Neural cell (in vitro differentiated cells): ENCODE results near the gene LRMDA. TPM values are rescaled to one million over a fixed set of nuclear protein-coding genes. Genes with fewer than 3 reads are reported as not detected.

Experiments used
- H2AFZ ChIP-seq: fragments of 200-600, 300-800 bp; sonication (generic), shearing (Covaris generic); 2 replicates; pipeline ENCODE4 v1.6.0; 2014; ENCODE audit warnings: low read depth, mild to moderate bottlenecking, antibody characterized with exemption, low read length, moderate library complexity
- H3F3A ChIP-seq: fragments of 200-600 bp; shearing (Covaris generic); 2 replicates; pipeline ENCODE4 v1.6.1; 2016; ENCODE audit warnings: mild to moderate bottlenecking, moderate library complexity, mixed read lengths, antibody characterized with exemption, low read length; ENCODE audit not compliant: insufficient read depth, poor library complexity, severe bottlenecking
- H3K27ac ChIP-seq: fragments of 200-600, 300-800 bp; sonication (generic), shearing (Covaris generic); 2 replicates; pipeline ENCODE4 v1.5.1; 2014; ENCODE audit warnings: mild to moderate bottlenecking, low read length, moderate library complexity
- H3K27me3 ChIP-seq: fragments of 300-800, 200-600 bp; sonication (generic), shearing (Covaris generic); 2 replicates; pipeline ENCODE4 v1.6.0; 2014; ENCODE audit warnings: mild to moderate bottlenecking, low read depth, low read length, moderate library complexity; ENCODE audit not compliant: insufficient read depth
- H3K36me3 ChIP-seq: fragments of 300-800, 200-600 bp; sonication (generic), shearing (Covaris generic); 2 replicates; pipeline ENCODE4 v1.5.1; 2014; ENCODE audit warnings: mild to moderate bottlenecking, antibody characterized with exemption, low read length, moderate library complexity; ENCODE audit not compliant: insufficient read depth
- H3K4me2 ChIP-seq: fragments of 300-800, 200-600 bp; sonication (generic), shearing (Covaris generic); 2 replicates; pipeline ENCODE4 v1.6.0; 2014; ENCODE audit warnings: mild to moderate bottlenecking, low read length
- H3K4me3 ChIP-seq: fragments of 300-800, 200-600 bp; sonication (generic), shearing (Covaris generic); 2 replicates; pipeline ENCODE4 v1.5.1; 2014; ENCODE audit warnings: mild to moderate bottlenecking, low read length, moderate library complexity
- H3K79me2 ChIP-seq: fragments of 200-600 bp; shearing (Covaris generic); replicated peaks from 2 replicates; pipeline ENCODE4 v1.6.0; 2014; ENCODE audit warnings: mild to moderate bottlenecking, low read length, moderate library complexity; ENCODE audit not compliant: insufficient read depth
- H3K9ac ChIP-seq: fragments of 300-800, 200-600 bp; sonication (generic), shearing (Covaris generic); 2 replicates; pipeline ENCODE4 v1.6.1; 2016; ENCODE audit warnings: mild to moderate bottlenecking, low read length, mixed read lengths
- H3K9me2 ChIP-seq: fragments of 200-600 bp; shearing (Covaris generic); 2 replicates; pipeline ENCODE4 v1.6.1; 2016; ENCODE audit warnings: mild to moderate bottlenecking, low read length, mixed read lengths; ENCODE audit not compliant: insufficient read depth
- H3K9me3 ChIP-seq: fragments of 200-600, 300-800 bp; sonication (generic), shearing (Covaris generic); 2 replicates; pipeline ENCODE4 v1.6.1; 2016; ENCODE audit warnings: mild to moderate bottlenecking, mixed run types, low read length, moderate library complexity, mixed read lengths
- H4K20me1 ChIP-seq: fragments of 200-600 bp; shearing (Covaris generic); 2 replicates; pipeline ENCODE4 v1.6.1; 2016; ENCODE audit warnings: mild to moderate bottlenecking, mixed run types; ENCODE audit not compliant: insufficient read depth
- CTCF ChIP-seq: fragments of 450-650 bp; IDR thresholded peaks from 2 replicates; pipeline ENCODE4 v1.5.1; 2014; ENCODE audit warnings: antibody characterized with exemption, mild to moderate bottlenecking, moderate library complexity; ENCODE audit not compliant: poor library complexity, severe bottlenecking
- EP300 ChIP-seq: fragments of 450-650 bp; conservative IDR thresholded peaks from 2 replicates; pipeline ENCODE4 v1.6.1; 2014; ENCODE audit warnings: antibody characterized with exemption, mild to moderate bottlenecking, moderate library complexity; ENCODE audit not compliant: poor library complexity, severe bottlenecking
- EZH2 ChIP-seq: fragments of 200-600, 300-800 bp; shearing (Covaris generic), sonication (generic); IDR thresholded peaks from 2 replicates; pipeline ENCODE4 v1.6.1; 2014; ENCODE audit warnings: antibody characterized with exemption, low read length, borderline replicate concordance, mild to moderate bottlenecking; ENCODE audit not compliant: insufficient read depth, poor library complexity, severe bottlenecking
- MXI1 ChIP-seq: fragments of 450-650 bp; conservative IDR thresholded peaks from 2 replicates; pipeline ENCODE4 v1.6.1; 2014; ENCODE audit warnings: antibody characterized with exemption, mild to moderate bottlenecking; ENCODE audit not compliant: poor library complexity, severe bottlenecking
- POLR2AphosphoS5 ChIP-seq: IDR thresholded peaks from 2 replicates; pipeline ENCODE4 v1.6.1; 2012
- RAD21 ChIP-seq: fragments of 450-650 bp; conservative IDR thresholded peaks from 2 replicates; pipeline ENCODE4 v1.6.1; 2014; ENCODE audit warnings: antibody characterized with exemption, mild to moderate bottlenecking, moderate library complexity
- REST ChIP-seq: IDR thresholded peaks from 2 replicates; pipeline ENCODE4 v1.6.1; 2012; ENCODE audit warnings: borderline replicate concordance
- SMC3 ChIP-seq: fragments of 450-650 bp; conservative IDR thresholded peaks from 2 replicates; pipeline ENCODE4 v1.6.1; 2014; ENCODE audit warnings: antibody characterized with exemption, mild to moderate bottlenecking, moderate library complexity; ENCODE audit not compliant: poor library complexity
- TAF1 ChIP-seq: IDR thresholded peaks from 2 replicates; pipeline ENCODE4 v1.6.1; 2012; ENCODE audit warnings: low read depth
- polyA plus RNA-seq: library from polyadenylated mRNA; depleted of rRNA; stranded (reverse); fragments of >200 nt; gene quantifications from 2 replicates; pipeline ENCODE4 v1.2.3, GENCODE V29; 2014

LRMDA gene
- polyA plus RNA-seq, 1 donor from 2014 or later: 5.6 TPM

GRCh38 chr10:75569506-75569905, 138.1 kb downstream of the LRMDA start:
- peaks cover 5% of the 10 kb centered on the region for H3K9me3 ChIP-seq
- no peaks in the 10 kb centered on the region for H3K9me2 ChIP-seq
- no peaks in the 10 kb centered on the region for H3K36me3 ChIP-seq
- no peak overlapping the region for H3K9ac ChIP-seq
- no peaks in the 10 kb centered on the region for H4K20me1 ChIP-seq
- TF ChIP-seq TAF1: no peak
- TF ChIP-seq CTCF: no peak
- TF ChIP-seq EZH2: no peak
- TF ChIP-seq MXI1: no peak
- no peak for TF ChIP-seq EP300
- no peaks in the 10 kb centered on the region for H3K79me2 ChIP-seq
- no peak overlapping the region for H3K27ac ChIP-seq
- H3K4me2 ChIP-seq: no peak overlapping the region
- no peaks in the 10 kb centered on the region for H3K27me3 ChIP-seq
- H3F3A ChIP-seq: no peaks in the 10 kb centered on the region
- no peak overlapping the region for H3K4me3 ChIP-seq
- no peak overlapping the region for H2AFZ ChIP-seq

- Histone ChIP-seq H2AFZ (no peak overlapping the region), H3K9ac (no peak overlapping the region), H3K9me2 (no peaks in the 10 kb centered on the region), H3K36me3 (no peaks in the 10 kb centered on the region), H4K20me1 (no peaks in the 10 kb centered on the region), H3K4me2 (no peak overlapping the region), H3K9me3 (peaks cover 5% of the 10 kb centered on the region), H3K27ac (no peak overlapping the region), H3K27me3 (no peaks in the 10 kb centered on the region), H3K79me2 (no peaks in the 10 kb centered on the region), H3F3A (no peaks in the 10 kb centered on the region), H3K4me3 (no peak overlapping the region)
- no peak for TF ChIP-seq CTCF
- TF ChIP-seq TAF1: no peak
- no peak for TF ChIP-seq POLR2AphosphoS5
- TF ChIP-seq MXI1: no peak
- TF ChIP-seq EP300: no peak
- TF ChIP-seq RAD21: no peak
- TF ChIP-seq SMC3: no peak
- TF ChIP-seq EZH2: no peak
- TF ChIP-seq REST: no peak
Measured at GRCh38 chr10:75572478-75572877, 141.1 kb downstream of the LRMDA start.
